HG03342 (cell line): Measurements from ENCODE around the gene PTPRN2.
"Not testable (repeated sequence)": the region's sequence is repeated elsewhere in the genome, so short reads cannot be mapped to it uniquely, and the experiment has no call there.

Source experiments
- ATAC-seq: cut with Tn5 transposase; IDR thresholded peaks from one replicate; pipeline ENCODE4 v1.9.1; 2021; ENCODE audit warnings: mild to moderate bottlenecking, moderate library complexity; ENCODE audit not compliant: unreplicated experiment

The PTPRN2 gene

GRCh38 chr7:157785486-157786186, 802.0 kb downstream of the PTPRN2 start:
- no peak for ATAC-seq

- no peak for ATAC-seq
Observed at GRCh38 chr7:157784979-157785441, 802.6 kb downstream of the PTPRN2 start.

GRCh38 chr7:157784041-157784835, 803.4 kb downstream of the PTPRN2 start:
- ATAC-seq: no peak

- no peak for ATAC-seq
Observed at GRCh38 chr7:157782041-157782440, 805.6 kb downstream of the PTPRN2 start.

GRCh38 chr7:157780721-157781120, 806.9 kb downstream of the PTPRN2 start:
- ATAC-seq: no peak

GRCh38 chr7:157780312-157780711, 807.3 kb downstream of the PTPRN2 start:
- no peak for ATAC-seq

GRCh38 chr7:157779206-157779605, 808.4 kb downstream of the PTPRN2 start:
- no peak for ATAC-seq

- ATAC-seq: not testable (repeated sequence)
Observed at GRCh38 chr7:157777194-157777762, 810.3 kb downstream of the PTPRN2 start.

GRCh38 chr7:157775560-157776332, 811.9 kb downstream of the PTPRN2 start:
- no peak for ATAC-seq

- ATAC-seq: no peak
Observed at GRCh38 chr7:157775021-157775559, 812.5 kb downstream of the PTPRN2 start.

GRCh38 chr7:157774495-157774894, 813.1 kb downstream of the PTPRN2 start:
- ATAC-seq: no peak

- no peak for ATAC-seq
Observed at GRCh38 chr7:157773361-157773760, 814.3 kb downstream of the PTPRN2 start.

GRCh38 chr7:157772486-157773130, 815.0 kb downstream of the PTPRN2 start:
- ATAC-seq: no peak

- ATAC-seq: no peak
Observed at GRCh38 chr7:157771689-157772088, 815.9 kb downstream of the PTPRN2 start.

GRCh38 chr7:157770716-157771320, 816.8 kb downstream of the PTPRN2 start:
- no peak for ATAC-seq

- ATAC-seq: no peak
Observed at GRCh38 chr7:157769526-157770215, 818.0 kb downstream of the PTPRN2 start.

GRCh38 chr7:157769086-157769485, 818.5 kb downstream of the PTPRN2 start:
- ATAC-seq: no peak

- no peak for ATAC-seq
Observed at GRCh38 chr7:157768198-157768597, 819.4 kb downstream of the PTPRN2 start.

- no peak for ATAC-seq
Observed at GRCh38 chr7:157767506-157768197, 820.0 kb downstream of the PTPRN2 start.
